Mesendoderm (in vitro differentiated cells): Measurements from ENCODE around the gene POP4.

Source experiments
- DNase-seq: peaks from one replicate; pipeline ENCODE4 v3.0.0; 2013
- H2AK5ac ChIP-seq: 2 replicates; pipeline ENCODE4 v1.6.1; 2013; ENCODE audit warnings: low read length, inconsistent platforms
- H2BK120ac ChIP-seq: 2 replicates; pipeline ENCODE4 v1.6.1; 2013; ENCODE audit warnings: low read depth, mild to moderate bottlenecking, low read length, moderate library complexity, mixed read lengths
- H2BK15ac ChIP-seq: replicated peaks from 2 replicates; pipeline ENCODE4 v1.6.1; 2013; ENCODE audit warnings: low read depth, mild to moderate bottlenecking, moderate library complexity
- H2BK5ac ChIP-seq: 2 replicates; pipeline ENCODE4 v1.6.1; 2013; ENCODE audit warnings: low read length, inconsistent platforms
- H3K18ac ChIP-seq: 2 replicates; pipeline ENCODE4 v1.6.1; 2013; ENCODE audit warnings: mild to moderate bottlenecking, low read length, mixed read lengths
- H3K23ac ChIP-seq: one replicate; pipeline ENCODE4 v1.6.1; 2013; ENCODE audit warnings: low read length
- H3K27ac ChIP-seq: 2 replicates; pipeline ENCODE4 v1.5.1; 2013; ENCODE audit warnings: low read depth, mild to moderate bottlenecking, inconsistent platforms, low read length, moderate library complexity
- H3K27me3 ChIP-seq: 2 replicates; pipeline ENCODE4 v1.6.1; 2013; ENCODE audit warnings: low read length, control low read depth, mild to moderate bottlenecking, inconsistent platforms; ENCODE audit not compliant: insufficient read depth, poor library complexity
- H3K36me3 ChIP-seq: 2 replicates; pipeline ENCODE4 v1.6.1; 2013; ENCODE audit warnings: low read length, inconsistent platforms; ENCODE audit not compliant: control insufficient read depth, insufficient read depth
- H3K4ac ChIP-seq: one replicate; pipeline ENCODE4 v1.6.1; 2013; ENCODE audit warnings: low read depth, mild to moderate bottlenecking, low read length, moderate library complexity
- H3K4me1 ChIP-seq: 2 replicates; pipeline ENCODE4 v1.6.1; 2013; ENCODE audit warnings: low read depth, low read length, inconsistent platforms; ENCODE audit not compliant: control insufficient read depth
- H3K4me2 ChIP-seq: 2 replicates; pipeline ENCODE4 v1.6.1; 2013; ENCODE audit warnings: low read length
- H3K4me3 ChIP-seq: 2 replicates; pipeline ENCODE4 v1.5.1; 2013; ENCODE audit warnings: mild to moderate bottlenecking, low read length
- H3K56ac ChIP-seq: one replicate; pipeline ENCODE4 v1.6.1; 2013; ENCODE audit warnings: low read length
- H3K79me1 ChIP-seq: 2 replicates; pipeline ENCODE4 v1.6.1; 2013; ENCODE audit warnings: low read length, inconsistent platforms
- H3K79me2 ChIP-seq: 2 replicates; pipeline ENCODE4 v1.6.1; 2013; ENCODE audit warnings: mild to moderate bottlenecking, low read length; ENCODE audit not compliant: control insufficient read depth, insufficient read depth
- H3K9ac ChIP-seq: 2 replicates; pipeline ENCODE4 v1.6.1; 2013; ENCODE audit warnings: low read length, inconsistent platforms
- H4K5ac ChIP-seq: one replicate; pipeline ENCODE4 v1.6.1; 2013; ENCODE audit warnings: low read length
- H4K8ac ChIP-seq: one replicate; pipeline ENCODE4 v1.6.1; 2013; ENCODE audit warnings: low read depth, mild to moderate bottlenecking, control low read depth, low read length, moderate library complexity
- WGBS: extraction: QIAGEN DNeasy Blood & Tissue Kit; methylation state at CpG from one replicate; pipeline ENCODE4 v1.1.7; 2013; ENCODE audit warnings: low lambda C conversion rate, missing lambda C conversion rate; ENCODE audit not compliant: insufficient coverage; ENCODE audit errors: extremely low coverage; 5-methylcytosine and 5-hydroxymethylcytosine counted together

Gene POP4

GRCh38 chr19:29630655-29631054 lies 24.6 kb downstream of the POP4 start:
- Histone ChIP-seq H3K79me2 (no peaks in the 10 kb centered on the region), H3K79me1 (no peaks in the 10 kb centered on the region), H3K4me3 (no peak overlapping the region), H3K4me2 (no peak overlapping the region), H3K4ac (no peak overlapping the region), H3K27me3 (no peaks in the 10 kb centered on the region), H2AK5ac (no peak overlapping the region), H2BK5ac (no peak overlapping the region), H3K27ac (no peak overlapping the region), H3K56ac (no peak overlapping the region), H3K4me1 (no peaks in the 10 kb centered on the region), H4K5ac (no peak overlapping the region), H3K9ac (no peak overlapping the region), H2BK15ac (no peak overlapping the region), H3K36me3 (no peaks in the 10 kb centered on the region), H3K18ac (no peak overlapping the region), H4K8ac (no peak overlapping the region), H2BK120ac (no peak overlapping the region), H3K23ac (no peak overlapping the region)
- no peak for DNase-seq
- no CpG with 5 or more reads among the region's 2 CpGs for WGBS

- H3K27ac ChIP-seq: no peak overlapping the region
- H3K79me1 ChIP-seq: no peaks in the 10 kb centered on the region
- H3K79me2 ChIP-seq: no peaks in the 10 kb centered on the region
- no peak overlapping the region for H2AK5ac ChIP-seq
- no peaks in the 10 kb centered on the region for H3K4me1 ChIP-seq
- no peak overlapping the region for H3K4ac ChIP-seq
- no peak overlapping the region for H3K4me3 ChIP-seq
- no peak overlapping the region for H2BK5ac ChIP-seq
- H3K56ac ChIP-seq: no peak overlapping the region
- H3K27me3 ChIP-seq: no peaks in the 10 kb centered on the region
- H2BK15ac ChIP-seq: no peak overlapping the region
- H3K4me2 ChIP-seq: no peak overlapping the region
- H4K5ac ChIP-seq: no peak overlapping the region
- H3K23ac ChIP-seq: no peak overlapping the region
- H3K18ac ChIP-seq: no peak overlapping the region
- WGBS: no CpG with 5 or more reads among the region's 3 CpGs
- no peak overlapping the region for H4K8ac ChIP-seq
- no peaks in the 10 kb centered on the region for H3K36me3 ChIP-seq
- no peak overlapping the region for H3K9ac ChIP-seq
- DNase-seq: no peak
- no peak overlapping the region for H2BK120ac ChIP-seq
Observed at GRCh38 chr19:29631450-29631849, 25.4 kb downstream of the POP4 start.

- Histone ChIP-seq H2AK5ac (no peak overlapping the region), H3K56ac (no peak overlapping the region), H3K27me3 (no peaks in the 10 kb centered on the region), H4K8ac (no peak overlapping the region), H3K79me1 (no peaks in the 10 kb centered on the region), H3K4ac (no peak overlapping the region), H3K27ac (no peak overlapping the region), H3K4me3 (no peak overlapping the region), H2BK120ac (no peak overlapping the region), H3K36me3 (no peaks in the 10 kb centered on the region), H2BK5ac (no peak overlapping the region), H3K18ac (no peak overlapping the region), H2BK15ac (no peak overlapping the region), H3K4me1 (no peaks in the 10 kb centered on the region), H3K4me2 (no peak overlapping the region), H4K5ac (no peak overlapping the region), H3K79me2 (no peaks in the 10 kb centered on the region), H3K9ac (no peak overlapping the region), H3K23ac (no peak overlapping the region)
- no peak for DNase-seq
- WGBS: no CpG with 5 or more reads among the region's 2 CpGs
Observed at GRCh38 chr19:29634002-29634401, 27.9 kb downstream of the POP4 start.

GRCh38 chr19:29634423-29635130 lies 28.5 kb downstream of the POP4 start:
- no peak overlapping the region for H2BK120ac ChIP-seq
- H3K4me2 ChIP-seq: no peak overlapping the region
- H3K79me1 ChIP-seq: no peaks in the 10 kb centered on the region
- H3K9ac ChIP-seq: no peak overlapping the region
- no peak overlapping the region for H3K23ac ChIP-seq
- H4K8ac ChIP-seq: no peak overlapping the region
- H3K56ac ChIP-seq: no peak overlapping the region
- no CpG with 5 or more reads among the region's 6 CpGs for whole genome bisulfite sequencing
- no peak overlapping the region for H3K27ac ChIP-seq
- H2BK5ac ChIP-seq: no peak overlapping the region
- no peak overlapping the region for H4K5ac ChIP-seq
- H2BK15ac ChIP-seq: no peak overlapping the region
- H3K36me3 ChIP-seq: no peaks in the 10 kb centered on the region
- DNase-seq: no peak
- H2AK5ac ChIP-seq: no peak overlapping the region
- no peaks in the 10 kb centered on the region for H3K79me2 ChIP-seq
- H3K4me1 ChIP-seq: no peaks in the 10 kb centered on the region
- no peak overlapping the region for H3K4ac ChIP-seq
- no peaks in the 10 kb centered on the region for H3K27me3 ChIP-seq
- H3K18ac ChIP-seq: no peak overlapping the region
- no peak overlapping the region for H3K4me3 ChIP-seq

GRCh38 chr19:29635963-29636362 lies 29.9 kb downstream of the POP4 start:
- H3K27me3 ChIP-seq: no peaks in the 10 kb centered on the region
- no peak overlapping the region for H2BK15ac ChIP-seq
- H3K79me1 ChIP-seq: no peaks in the 10 kb centered on the region
- H3K9ac ChIP-seq: no peak overlapping the region
- no peak overlapping the region for H3K23ac ChIP-seq
- H2AK5ac ChIP-seq: no peak overlapping the region
- H4K5ac ChIP-seq: no peak overlapping the region
- H3K36me3 ChIP-seq: no peaks in the 10 kb centered on the region
- H3K4me2 ChIP-seq: no peak overlapping the region
- H3K4ac ChIP-seq: no peak overlapping the region
- no peak for DNase-seq
- no peak overlapping the region for H3K27ac ChIP-seq
- H3K4me1 ChIP-seq: no peaks in the 10 kb centered on the region
- whole genome bisulfite sequencing: no CpG with 5 or more reads among the region's 6 CpGs
- no peak overlapping the region for H2BK5ac ChIP-seq
- H4K8ac ChIP-seq: no peak overlapping the region
- H3K4me3 ChIP-seq: no peak overlapping the region
- no peak overlapping the region for H3K56ac ChIP-seq
- no peak overlapping the region for H3K18ac ChIP-seq
- H2BK120ac ChIP-seq: no peak overlapping the region
- H3K79me2 ChIP-seq: no peaks in the 10 kb centered on the region
